Left colon (tissue), 2 donors: Measurements from ENCODE around the gene LDLRAD4. TPM values are rescaled to one million over a fixed set of nuclear protein-coding genes. Genes with fewer than 3 reads are reported as not detected.

Experiments used
- ATAC-seq: fragments of 200-7000 bp; cut with Tn5 transposase; one replicate; pipeline ENCODE4 v1.9.1; 2020; ENCODE audit warnings: mild to moderate bottlenecking, moderate library complexity
- DNase-seq, 2 donors: peaks; one replicate each; pipeline ENCODE4 v3.0.0-alpha.2; 2020
- intact Hi-C, 2 donors: fragments of 100-400 bp; cut with DNase I in 1 of 2; cut with micrococcal nuclease in 1 of 2; formaldehyde crosslinking; loops; one replicate each; pipeline versions ENCODE4 v1.11.2 to v1.14.0; 2022; cut with DNase I, micrococcal nuclease
- total RNA-seq, 2 donors: library from RNA; stranded (reverse); fragmentation: NEBNext Ultra II Directional; extraction: Animal tissue kit (Norgen Biotek cat#: 25700); gene quantifications; one replicate each; pipeline ENCODE4 v1.2.1, GENCODE V29; 2021
- donor health status: DM: no; HTN: no; CAD: no.
- donor health status: DM: yes; HTN: yes; CAD: no.

LDLRAD4 gene
- total RNA-seq, 2 donors from 2014 or later: 33.6 to 49.0 TPM

- ATAC-seq (no peak), DNase-seq (no peak)
- intact Hi-C loops: no loop called here
Measured at GRCh38 chr18:13381331-13381730, 162.8 kb downstream of the LDLRAD4 start.

DNA sequence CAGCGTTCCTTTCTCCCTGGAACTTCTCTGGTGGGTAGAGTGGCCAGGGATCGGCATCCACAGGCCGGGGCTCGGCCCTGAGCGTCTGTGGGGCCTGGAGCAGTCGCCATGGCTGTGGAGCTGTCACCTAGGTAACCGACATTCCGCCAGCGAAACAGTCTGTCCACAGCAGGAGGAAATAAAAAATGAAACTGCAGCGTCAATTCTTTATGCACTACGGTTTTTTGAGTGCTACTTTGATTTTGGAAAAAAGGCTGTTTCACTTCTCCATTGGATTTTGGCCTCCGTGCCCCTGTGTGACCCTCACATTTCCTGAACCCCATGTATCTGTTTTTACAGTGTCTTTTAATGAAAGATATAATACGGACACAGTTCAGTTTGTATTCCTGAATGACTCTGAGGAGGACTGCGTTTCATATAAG lies 163.4 kb downstream of the LDLRAD4 start:
- DNase-seq (peak; percentile 62 to 77), ATAC-seq (peak; percentile 82)
- intact Hi-C loops: no loop called here

DNA sequence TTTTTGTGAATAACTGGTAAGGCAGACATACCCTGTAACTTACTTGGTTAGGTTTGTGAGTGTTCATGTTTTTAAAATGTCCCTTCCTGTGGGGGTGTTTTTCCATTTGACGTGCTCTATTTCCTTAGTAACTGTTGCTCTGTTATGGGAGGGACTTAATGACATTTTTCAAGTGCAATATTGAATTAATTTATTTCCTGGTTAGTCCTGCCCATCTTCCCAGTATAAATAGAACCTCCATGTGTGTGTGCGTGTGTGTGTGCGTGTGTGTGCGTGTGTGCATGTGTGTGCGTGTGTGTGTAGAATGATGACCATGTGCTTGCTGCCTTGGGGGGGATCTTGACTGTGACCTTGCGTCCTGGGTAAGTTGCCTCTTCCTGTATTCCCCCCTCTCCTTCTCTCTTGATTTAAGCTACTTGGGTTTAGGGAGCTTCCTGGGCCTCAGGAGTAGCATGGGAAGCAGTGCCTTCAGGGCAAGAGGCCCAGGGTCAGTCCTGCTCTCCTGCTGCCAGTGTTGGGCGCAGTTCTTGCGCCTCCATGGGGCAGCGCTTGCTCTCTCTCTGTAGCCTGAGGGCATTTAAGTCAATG lies 163.9 kb downstream of the LDLRAD4 start:
- intact Hi-C loops: no loop called here
- peak; percentile 82 for ATAC-seq
- peak in 1 of 2 donors; percentile 59 for DNase-seq

GRCh38 chr18:13382954-13383827 lies 164.6 kb downstream of the LDLRAD4 start:
- ATAC-seq (no peak), DNase-seq (no peak)
- intact Hi-C loops: no loop called here

GRCh38 chr18:13386891-13387801 lies 168.6 kb downstream of the LDLRAD4 start:
- intact Hi-C loops: no loop called here
- DNase-seq (no peak), ATAC-seq (no peak)

DNA sequence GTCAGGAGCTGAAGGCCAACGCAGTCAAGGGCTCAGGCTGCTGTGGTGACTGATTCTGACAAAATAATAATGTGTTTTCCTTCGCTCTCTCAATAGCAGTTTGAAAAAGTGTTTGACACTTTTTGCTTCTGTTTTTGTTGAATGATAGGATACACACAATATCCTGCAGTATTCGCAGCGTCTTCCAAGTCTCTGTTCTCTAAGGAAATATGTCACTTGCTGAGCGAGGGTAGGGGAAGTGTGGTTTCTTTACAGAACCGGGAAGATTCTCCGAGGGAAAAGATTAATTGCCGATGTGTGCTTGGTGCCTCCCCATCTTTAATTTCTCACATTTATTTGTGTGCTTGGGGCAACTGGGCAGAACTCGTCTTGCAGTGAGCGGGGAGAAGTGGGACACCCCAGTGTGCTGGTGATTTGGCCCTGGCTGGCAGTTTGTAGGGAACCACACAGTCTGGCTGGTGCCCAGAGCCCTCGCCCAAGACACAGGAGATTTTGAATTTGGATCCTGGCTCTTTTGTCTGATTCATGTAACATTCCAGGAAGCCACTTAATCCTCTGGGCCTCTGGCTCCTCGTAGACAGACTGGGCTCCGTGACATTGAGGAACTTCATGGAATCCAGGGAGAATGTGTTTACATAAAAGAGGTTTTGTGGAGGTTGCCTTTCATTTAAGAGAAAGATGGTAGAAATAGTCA lies 169.4 kb downstream of the LDLRAD4 start:
- ATAC-seq (no peak), DNase-seq (no peak)
- intact Hi-C loops: no loop called here

DNA sequence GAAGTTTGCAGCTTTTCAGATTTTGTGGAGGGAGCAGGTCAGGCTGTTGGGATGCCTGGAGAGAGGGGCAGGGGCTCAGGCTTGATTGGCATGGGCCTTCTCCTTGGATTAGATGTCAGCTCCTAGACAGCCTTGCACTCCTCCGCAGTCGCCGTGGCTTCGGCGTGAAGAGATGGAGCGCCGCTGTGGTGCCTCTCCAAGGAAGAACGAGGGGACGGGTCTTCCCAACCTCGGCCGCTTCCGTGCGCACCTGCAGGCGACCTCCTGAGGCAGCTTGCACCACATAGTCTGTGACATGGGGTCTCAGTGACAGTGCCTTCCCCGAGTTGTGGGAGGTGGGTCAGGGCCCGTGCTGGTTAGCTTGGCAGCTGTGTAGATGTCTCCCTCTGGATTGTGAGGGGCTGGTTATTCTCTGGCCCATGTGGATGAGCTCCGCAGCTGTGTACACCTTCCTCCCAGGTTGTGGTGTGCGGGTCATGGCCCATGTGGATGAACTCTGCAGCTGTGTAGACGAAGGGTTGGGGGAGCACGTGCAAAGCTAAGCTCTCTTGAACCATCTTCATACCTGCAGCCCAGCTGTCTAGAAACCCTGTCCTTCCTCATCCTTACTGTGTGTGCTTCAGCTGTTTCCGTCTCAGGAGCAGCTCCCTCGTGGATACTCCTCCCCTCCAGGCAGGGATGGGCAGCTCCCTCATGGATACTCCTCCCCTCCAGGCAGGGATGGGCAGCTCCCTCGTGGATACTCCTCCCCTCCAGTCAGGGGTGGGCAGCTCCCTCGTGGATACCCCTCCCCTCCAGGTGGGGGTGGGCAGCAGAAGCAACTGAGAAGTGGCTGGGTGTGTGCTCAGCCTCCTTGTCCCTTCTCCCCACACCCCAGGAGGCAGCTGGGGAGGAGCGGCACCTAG lies 170.3 kb downstream of the LDLRAD4 start:
- intact Hi-C loops: no loop called here
- DNase-seq: no peak
- no peak for ATAC-seq

GRCh38 chr18:13389491-13390131 lies 171.1 kb downstream of the LDLRAD4 start:
- no peak for DNase-seq
- intact Hi-C loops: no loop called here
- no peak for ATAC-seq

DNA sequence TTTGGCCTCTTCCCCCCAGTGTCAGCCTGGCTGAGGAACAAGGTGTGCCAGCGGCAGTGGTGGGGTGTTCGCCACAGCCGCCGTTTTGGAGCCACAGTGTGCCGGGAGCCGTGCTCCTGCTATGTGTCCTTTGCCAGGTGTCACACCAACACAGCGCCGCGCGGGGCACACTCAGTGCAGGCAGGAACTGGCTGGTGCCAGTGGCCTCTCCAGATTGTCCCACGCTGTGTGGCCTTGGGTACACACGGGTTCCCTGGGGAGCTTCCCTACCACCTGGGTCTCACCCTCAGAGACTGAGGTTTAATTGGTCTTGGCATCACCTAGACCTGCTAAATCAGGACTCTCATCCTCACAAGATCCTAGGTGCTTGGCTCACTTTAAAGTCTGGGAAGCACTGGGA lies 171.6 kb downstream of the LDLRAD4 start:
- no peak for DNase-seq
- intact Hi-C loops: no loop called here
- no peak for ATAC-seq

- DNase-seq: no peak
- no peak for ATAC-seq
- intact Hi-C loops: no loop called here
Measured at GRCh38 chr18:13390711-13391110, 172.2 kb downstream of the LDLRAD4 start.

DNA sequence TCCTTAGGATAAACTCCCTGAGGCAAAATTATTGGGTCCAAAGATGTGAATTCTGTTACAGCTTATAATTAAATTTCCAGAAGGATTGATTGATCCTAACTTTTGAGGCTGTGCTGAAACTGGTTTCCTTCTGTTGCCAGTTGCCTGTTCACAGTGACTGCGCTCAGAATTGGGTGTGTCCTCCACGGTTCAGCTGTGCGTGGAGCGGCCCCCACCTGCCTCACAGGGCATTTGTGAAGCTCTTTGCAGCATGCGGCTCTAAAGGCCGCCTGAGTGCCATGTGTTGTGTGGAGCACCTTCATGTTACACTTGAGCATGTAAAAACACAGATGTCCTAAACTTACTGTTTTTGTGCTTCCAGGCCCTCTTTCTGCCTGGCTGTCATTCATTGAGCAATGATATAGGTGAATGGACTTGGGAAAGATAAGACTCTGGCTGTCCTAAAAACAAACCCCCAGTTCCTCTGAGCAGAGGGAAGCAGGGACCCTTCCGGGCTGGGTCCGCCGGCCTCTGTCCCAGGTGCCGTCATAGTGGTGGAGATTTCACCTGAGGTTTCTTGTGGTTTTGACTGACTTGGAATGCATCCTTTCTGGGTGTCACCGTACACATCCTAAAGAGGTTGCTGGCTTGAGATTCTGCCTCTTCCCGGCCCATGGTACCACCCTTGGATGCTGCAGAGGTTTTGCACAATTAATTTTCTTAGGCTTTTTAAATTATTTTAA lies 173.6 kb downstream of the LDLRAD4 start:
- intact Hi-C loops: no loop called here
- no peak for ATAC-seq
- no peak for DNase-seq

GRCh38 chr18:13392899-13393298 lies 174.3 kb downstream of the LDLRAD4 start:
- ATAC-seq: no peak
- intact Hi-C loops: no loop called here
- DNase-seq: no peak

- DNase-seq: no peak
- intact Hi-C loops: no loop called here
- no peak for ATAC-seq
Measured at GRCh38 chr18:13393338-13393737, 174.8 kb downstream of the LDLRAD4 start.

- intact Hi-C loops: no loop called here
- no peak for DNase-seq
- peak; percentile 97 for ATAC-seq
Measured at GRCh38 chr18:13394801-13395200, 176.2 kb downstream of the LDLRAD4 start.

GRCh38 chr18:13395577-13395976 lies 177.0 kb downstream of the LDLRAD4 start:
- no peak for ATAC-seq
- no peak for DNase-seq
- intact Hi-C loops: no loop called here

GRCh38 chr18:13397504-13398163 lies 179.1 kb downstream of the LDLRAD4 start:
- ATAC-seq (no peak), DNase-seq (no peak)
- intact Hi-C loops: no loop called here
